HS-27A (cell line): ENCODE measurements around the gene UBE2Q2.
"Not testable (repeated sequence)": the region's sequence is repeated elsewhere in the genome, so short reads cannot be mapped to it uniquely, and the experiment has no call there.

Experiments
- DNase-seq: peaks from one replicate; pipeline ENCODE4 v3.0.0-alpha.2; 2012; ENCODE audit warnings: low read depth, missing footprints

UBE2Q2 gene

GRCh38 chr15:75842722-75843677, at the start of gene UBE2Q2:
Gene UBE2Q2, plus strand, starts transcription at chr15:75843447. Its CDS starts 220 bp downstream, at chr15:75843667.
- DNase-seq: peak; percentile 51

DNA sequence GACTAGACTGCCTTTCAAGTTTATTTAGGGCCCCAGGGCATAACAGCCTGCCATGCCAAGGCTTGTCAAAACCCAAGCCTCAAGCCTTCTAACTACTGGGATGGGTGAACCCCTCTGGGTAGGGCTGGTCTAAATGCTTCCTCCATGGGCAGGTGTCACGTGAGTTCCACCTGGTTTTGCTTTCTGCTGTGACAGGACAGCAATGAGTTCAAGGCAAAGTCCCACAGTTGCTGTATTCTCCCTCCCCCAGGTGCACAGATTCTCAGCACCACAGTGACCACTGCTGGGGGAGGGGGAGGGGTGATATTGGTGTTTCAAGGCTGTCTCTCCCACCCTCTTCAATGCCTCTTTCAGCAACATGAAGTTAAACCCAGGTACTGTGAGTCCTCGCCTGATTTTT, 46.9 kb upstream of the UBE2Q2 start:
- DNase-seq: no peak

DNA sequence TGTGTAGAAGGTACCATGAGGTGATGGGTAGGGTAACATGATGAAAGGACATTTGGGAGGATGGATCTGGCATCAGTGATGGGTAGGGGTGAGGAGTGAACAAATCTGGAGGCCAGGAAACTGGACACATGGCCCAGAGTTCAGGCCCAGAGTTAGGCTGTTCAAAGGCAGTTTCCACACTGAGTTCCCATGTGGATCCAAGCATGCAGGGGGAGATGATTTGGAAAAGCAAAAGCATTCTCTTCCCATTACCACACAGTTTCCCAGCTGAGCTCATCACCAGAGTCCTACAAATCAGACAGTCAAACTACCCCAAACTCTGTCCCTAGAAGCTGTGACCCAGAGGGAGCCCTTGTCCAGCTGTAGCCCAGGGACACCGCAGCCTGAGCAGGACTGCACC, 46.1 kb upstream of the UBE2Q2 start:
- DNase-seq: not testable (repeated sequence)

DNA sequence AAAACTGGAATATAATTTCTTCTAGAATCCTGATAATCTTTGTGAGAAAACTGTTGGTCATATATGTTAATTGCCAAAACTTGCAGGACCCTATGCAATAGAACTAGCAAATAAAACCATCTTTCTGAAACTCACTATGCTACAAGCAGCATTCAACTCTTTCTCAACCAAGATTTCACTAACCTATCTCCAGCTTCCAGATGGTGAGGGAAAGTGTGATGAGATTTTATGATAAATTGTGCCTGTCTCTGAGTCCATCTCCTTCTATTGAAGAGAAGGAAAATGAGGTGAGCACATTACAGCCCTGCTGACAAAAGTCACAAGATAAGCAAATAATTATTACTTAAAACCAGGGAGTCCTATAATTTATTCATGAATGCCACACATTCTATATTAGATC, 44.1 kb upstream of the UBE2Q2 start:
- DNase-seq: no peak

DNA sequence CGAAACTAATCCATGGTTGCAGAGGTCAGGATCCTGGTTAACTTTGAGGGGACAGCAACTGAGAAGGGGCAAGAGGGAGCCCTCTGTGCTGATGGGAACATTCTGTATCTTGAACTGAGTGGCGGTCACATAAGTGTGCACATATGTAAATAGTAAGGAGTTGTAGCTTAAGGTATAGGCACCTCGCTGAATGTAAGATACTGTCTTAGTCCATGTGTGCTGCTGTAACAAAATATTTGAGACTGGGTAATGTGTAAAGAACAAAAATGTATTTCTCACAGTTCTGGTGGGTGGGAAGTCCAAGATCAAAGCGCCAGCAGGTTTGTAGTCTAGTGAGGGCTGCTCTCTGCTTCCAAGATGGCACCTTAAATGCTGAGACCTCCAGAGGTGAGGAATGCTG, 42.8 kb upstream of the UBE2Q2 start:
- not testable (repeated sequence) for DNase-seq

DNA sequence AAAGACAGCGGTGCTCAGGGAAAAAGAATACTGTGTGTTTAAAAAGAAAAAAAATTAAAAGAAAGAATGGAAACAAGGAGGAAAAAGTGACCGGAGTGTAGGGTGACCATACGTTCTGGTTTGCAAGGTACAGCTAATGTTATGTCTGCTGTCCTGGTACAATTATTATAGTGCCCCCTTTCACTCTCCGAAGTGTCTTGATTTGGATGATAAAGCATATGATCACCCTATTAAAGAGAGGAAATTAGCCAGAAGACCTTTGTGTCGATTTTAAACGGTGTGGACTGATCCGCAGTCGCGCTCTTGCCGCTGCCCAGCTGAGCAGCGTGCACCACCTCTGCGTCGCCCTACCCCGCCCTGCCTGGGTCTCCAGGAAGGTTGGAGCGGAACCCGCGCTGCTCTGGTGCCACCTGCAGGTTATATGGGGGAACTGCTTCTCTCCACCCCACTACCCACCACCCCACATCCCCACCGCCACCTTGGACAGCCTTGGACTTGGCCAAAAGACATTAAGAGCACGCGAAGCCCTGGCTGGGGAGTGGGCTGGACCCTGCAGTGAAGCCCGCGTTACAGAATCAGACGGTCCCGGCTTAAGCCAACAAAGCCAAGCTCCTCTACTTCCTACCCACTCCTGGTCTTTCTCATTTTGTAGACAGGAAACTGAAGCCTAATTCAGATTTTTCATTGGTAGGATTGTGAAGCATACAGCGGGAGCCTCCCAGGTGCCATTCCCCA, 41.2 kb upstream of the UBE2Q2 start:
- peak; percentile 66 for DNase-seq

- not testable (repeated sequence) for DNase-seq
Observed at GRCh38 chr15:75807486-75807885, 35.8 kb upstream of the UBE2Q2 start.

DNA sequence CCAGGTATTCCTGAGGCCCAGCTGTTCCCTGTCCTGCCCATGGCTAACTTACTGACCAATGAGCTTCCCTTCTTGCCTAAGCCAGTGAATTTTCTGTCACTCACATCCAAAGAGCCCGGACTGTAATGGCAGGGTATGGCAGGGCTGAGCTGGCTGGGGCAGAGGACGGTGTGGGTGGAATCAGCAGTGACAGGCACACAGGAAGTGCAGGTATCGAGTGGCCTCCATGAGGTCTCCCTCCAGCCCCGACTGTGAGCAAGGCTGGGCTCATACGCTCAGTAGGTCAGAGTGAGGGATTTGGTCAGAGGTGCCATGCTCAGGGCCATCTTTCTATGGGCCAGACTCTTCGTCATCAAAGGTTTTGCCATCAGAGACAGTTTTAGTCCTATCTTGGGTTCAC, 35.2 kb upstream of the UBE2Q2 start:
- DNase-seq: not testable (repeated sequence)

DNA sequence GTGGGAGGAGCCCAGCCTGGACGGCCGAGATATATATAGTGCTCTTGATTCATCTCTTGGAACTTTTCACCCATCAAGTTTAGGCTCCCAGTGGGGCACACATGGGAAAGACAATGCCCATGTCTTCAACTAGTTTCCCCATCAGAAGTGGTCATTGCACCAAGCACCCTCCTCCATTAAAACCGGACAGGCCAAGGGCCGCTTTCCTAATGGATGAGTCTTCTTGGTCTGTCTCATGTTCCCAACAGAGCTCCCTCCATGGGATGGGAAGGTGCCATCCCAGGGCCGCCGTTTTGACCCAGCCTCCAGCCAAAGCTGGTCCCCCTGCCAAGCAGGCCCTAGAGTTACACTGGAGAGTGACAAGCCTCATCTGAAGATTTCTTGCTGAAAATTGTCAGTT, 34.7 kb upstream of the UBE2Q2 start:
- DNase-seq: no peak

DNA sequence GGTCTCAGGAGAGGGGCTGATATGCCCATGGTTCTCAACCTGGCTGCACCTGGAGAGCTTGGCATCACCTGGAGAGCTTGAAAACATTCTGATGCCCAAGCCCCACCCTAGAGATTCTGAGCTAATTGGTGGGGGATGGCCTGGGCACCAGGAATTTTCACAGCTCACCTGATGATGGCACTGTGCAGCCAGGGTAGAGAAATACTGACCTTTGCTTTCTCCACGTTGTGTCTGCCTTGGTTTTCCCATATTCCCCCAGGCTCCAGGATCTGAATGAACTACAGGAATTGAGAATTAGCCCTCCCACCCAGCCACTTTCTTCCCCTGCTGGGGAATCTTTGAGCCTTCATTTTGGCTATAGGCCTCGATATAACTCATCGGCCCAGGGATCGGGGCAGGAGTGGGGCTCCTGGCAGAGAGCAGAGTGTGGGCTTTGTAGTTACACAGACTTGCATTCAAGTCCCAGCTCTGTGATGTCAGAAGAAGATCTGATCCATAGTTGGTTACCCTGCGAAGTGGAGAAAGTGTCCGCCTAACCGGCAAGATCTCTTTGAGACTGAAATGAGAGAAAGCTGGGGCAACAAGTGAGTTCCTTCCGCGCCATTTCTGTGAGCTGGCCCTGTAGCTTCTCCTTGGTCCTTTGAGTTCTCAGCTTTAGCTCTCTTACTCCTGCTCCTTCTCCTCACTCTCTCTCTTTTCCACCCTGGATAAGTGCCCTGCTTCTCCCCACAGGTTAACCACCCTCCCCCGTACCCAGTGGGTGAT, 33.1 kb upstream of the UBE2Q2 start:
- no peak for DNase-seq

GRCh38 chr15:75810874-75811498, 32.3 kb upstream of the UBE2Q2 start:
- DNase-seq: no peak

DNA sequence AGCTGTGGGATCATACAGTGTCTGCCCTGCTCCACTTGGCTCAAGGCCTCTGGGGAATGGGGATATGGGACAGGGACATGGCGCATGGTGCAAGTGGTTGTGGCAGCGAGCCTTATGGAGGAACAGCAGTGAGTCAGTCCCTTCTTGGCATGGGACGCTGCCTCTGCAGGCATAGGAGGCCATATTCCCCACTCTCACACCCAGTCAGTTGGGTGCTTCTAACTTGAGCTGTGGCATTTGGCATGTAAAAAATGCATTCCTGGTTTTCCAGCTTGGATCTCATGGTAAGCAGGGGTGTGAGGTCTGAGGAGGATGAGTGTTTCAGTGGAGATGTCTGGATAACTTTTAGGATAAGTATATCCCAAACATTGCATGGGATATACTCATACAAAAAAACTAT, 31.6 kb upstream of the UBE2Q2 start:
- no peak for DNase-seq

DNA sequence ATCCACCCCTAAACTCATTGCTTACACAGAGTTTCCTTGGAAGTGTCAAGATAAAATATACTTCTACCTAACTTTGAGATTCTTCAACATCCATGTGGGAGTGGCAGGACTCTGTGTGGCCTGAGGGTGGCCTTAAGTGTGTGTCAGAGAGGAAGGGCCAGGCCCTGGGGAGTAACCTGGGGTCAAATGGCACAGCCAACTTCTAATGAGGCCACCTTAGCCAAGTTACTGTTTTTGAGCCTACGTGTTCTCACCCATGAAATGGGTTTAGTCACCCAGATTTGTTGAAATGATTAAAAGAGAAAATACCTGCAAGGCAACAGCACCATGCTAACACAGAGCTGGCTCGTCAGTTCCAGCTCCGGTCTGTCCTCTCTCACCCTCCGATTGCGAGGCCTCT, 28.5 kb upstream of the UBE2Q2 start:
- DNase-seq: no peak

GRCh38 chr15:75815811-75816719, 27.2 kb upstream of the UBE2Q2 start:
- no peak for DNase-seq

DNA sequence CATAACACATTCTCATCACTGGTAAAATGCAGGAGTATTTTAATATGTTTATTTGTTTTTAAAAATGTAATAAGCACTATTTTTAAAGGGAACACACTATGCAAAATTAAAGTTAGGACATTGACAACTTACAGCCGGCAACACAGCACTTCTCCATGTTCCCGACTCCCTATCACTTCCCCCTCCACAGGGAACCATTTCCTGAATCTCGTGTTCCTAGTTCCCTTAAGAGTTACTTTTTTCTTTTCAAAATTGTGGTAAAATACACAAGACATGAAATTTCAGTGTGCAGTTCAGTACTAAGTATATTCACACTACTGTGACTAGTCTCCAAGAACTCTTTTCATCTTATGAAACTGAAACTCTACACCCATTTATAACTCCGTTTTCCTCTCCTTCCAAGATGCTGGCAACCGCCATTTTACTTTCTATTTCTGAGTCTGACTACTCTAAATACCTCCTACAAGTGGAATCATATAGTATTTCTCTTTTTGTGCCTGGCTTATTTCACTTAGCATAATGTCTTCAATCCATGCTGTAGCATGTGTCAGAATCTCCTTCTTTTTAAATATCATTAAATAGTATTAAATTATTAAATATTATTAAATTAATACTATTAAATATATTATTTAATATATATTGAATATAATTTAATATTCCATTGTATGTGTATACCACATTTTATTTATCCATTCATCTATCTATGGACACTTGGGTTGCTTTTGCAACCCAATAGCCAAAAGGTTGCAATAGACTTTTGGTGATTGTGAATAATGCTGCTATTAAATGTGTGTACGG, 25.9 kb upstream of the UBE2Q2 start:
- no peak for DNase-seq

GRCh38 chr15:75820206-75820605, 23.0 kb upstream of the UBE2Q2 start:
- DNase-seq: no peak

DNA sequence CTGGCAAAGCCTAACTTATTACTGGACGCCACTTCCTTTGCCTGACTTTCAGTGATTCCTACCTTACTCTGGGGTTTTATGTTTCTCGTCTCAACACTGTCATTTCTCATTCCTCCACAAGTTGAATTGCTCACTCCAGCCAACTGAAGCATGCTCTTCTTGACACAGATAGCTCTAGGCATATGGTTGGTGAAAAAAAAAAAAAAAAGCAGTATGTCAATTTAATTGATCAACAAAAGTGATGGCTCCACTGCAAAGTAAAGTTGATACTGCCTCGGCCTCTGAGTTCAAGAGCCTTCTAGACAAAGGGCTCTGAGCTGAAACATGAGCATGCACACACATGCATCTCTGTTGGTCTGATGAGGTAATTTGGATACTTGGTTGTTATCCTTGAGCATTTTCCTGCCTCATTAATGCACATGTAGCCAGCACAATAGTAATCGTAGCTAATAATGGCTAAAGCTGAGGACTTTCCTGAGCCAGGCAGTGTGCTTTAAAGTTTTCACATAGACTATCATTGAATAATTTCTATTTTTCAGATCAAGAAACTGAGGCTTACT, 21.4 kb upstream of the UBE2Q2 start:
- DNase-seq: no peak

GRCh38 chr15:75822685-75823278, 20.5 kb upstream of the UBE2Q2 start:
- no peak for DNase-seq
